ENCODE data around the gene GPR12.

GPR12 gene

GRCh38 chr13:26771796-26772195 is 11.2 kb upstream of the GPR12 start:
- no peak for TF ChIP-seq TARDBP (IDR thresholded peaks at IDR 0.05)
- DNase-seq (ENCODE audit: extremely low spot score): no peak
- CTCF ChIA-PET: interaction anchor here (0.6 kb wide), 1 partner anchor 1575 kb away, joined by 3 read pairs; no protein-coding TSS in a partner anchor
- POLR2A ChIA-PET: no interaction called here

- ChIA-PET CTCF (interaction anchor here (0.6 to 1.0 kb wide), 2 partner anchors 33 to 576 kb away, joined by 3 to 4 read pairs; no protein-coding TSS in a partner anchor), POLR2A (no interaction called here)
- TF ChIP-seq HDGF (IDR thresholded peaks at IDR 0.05; ENCODE audit: borderline replicate concordance) (no peak), TARDBP (IDR thresholded peaks at IDR 0.05) (no peak), PKNOX1 (IDR thresholded peaks at IDR 0.05) (no peak), ARNT (IDR thresholded peaks at IDR 0.05) (no peak), LEF1 (IDR thresholded peaks at IDR 0.05; ENCODE audit: borderline replicate concordance) (no peak), FOXK2 (IDR thresholded peaks at IDR 0.05) (no peak), ZNF384 (IDR thresholded peaks at IDR 0.05) (no peak), SUZ12 (IDR thresholded peaks at IDR 0.05) (no peak), CTBP1 (IDR thresholded peaks at IDR 0.05; ENCODE audit: borderline replicate concordance) (no peak), FOXM1 (IDR thresholded peaks at IDR 0.05; ENCODE audit: borderline replicate concordance) (no peak), ELF4 (IDR thresholded peaks at IDR 0.05) (no peak), FOXA1 (IDR thresholded peaks at IDR 0.05) (no peak)
- DNase-seq (ENCODE audit: extremely low spot score): no peak
These were observed 2.3 kb upstream of the GPR12 start for GRCh38 chr13:26762745-26763345.

GRCh38 chr13:26760832-26761582 is 421 bp upstream of the GPR12 start:
- ChIA-PET POLR2A (no interaction called here), CTCF (interaction anchor here (0.5 kb wide), 1 partner anchor 41 kb away, joined by 3 read pairs; no protein-coding TSS in a partner anchor)
- peak; percentile 36 for DNase-seq (ENCODE audit: extremely low spot score)
- TF ChIP-seq SUZ12 (IDR thresholded peaks at IDR 0.05): no peak
- TF ChIP-seq LEF1 (IDR thresholded peaks at IDR 0.05; ENCODE audit: borderline replicate concordance): no peak
- TF ChIP-seq PKNOX1 (IDR thresholded peaks at IDR 0.05): no peak
- no peak for TF ChIP-seq FOXK2 (IDR thresholded peaks at IDR 0.05)
- no peak for TF ChIP-seq SP1 (IDR thresholded peaks at IDR 0.05)
- no peak for TF ChIP-seq ARNT (IDR thresholded peaks at IDR 0.05)
- no peak for TF ChIP-seq ZNF384 (IDR thresholded peaks at IDR 0.05)
- no peak for TF ChIP-seq NFRKB (IDR thresholded peaks at IDR 0.05)
- TF ChIP-seq L3MBTL2 (conservative IDR thresholded peaks at IDR 0.05): no peak
- no peak for TF ChIP-seq HDGF (IDR thresholded peaks at IDR 0.05; ENCODE audit: borderline replicate concordance)
- TF ChIP-seq ELF4 (IDR thresholded peaks at IDR 0.05): no peak
- no peak for TF ChIP-seq FOXA1 (IDR thresholded peaks at IDR 0.05)
- TF ChIP-seq CTBP1 (IDR thresholded peaks at IDR 0.05; ENCODE audit: borderline replicate concordance): no peak
- no peak for TF ChIP-seq BHLHE40 (IDR thresholded peaks at IDR 0.05; ENCODE audit: borderline replicate concordance)
- no peak for TF ChIP-seq TARDBP (IDR thresholded peaks at IDR 0.05)
- no peak for TF ChIP-seq FOXM1 (IDR thresholded peaks at IDR 0.05; ENCODE audit: borderline replicate concordance)

GRCh38 chr13:26759249-26759906 is 1.2 kb downstream of the GPR12 start:
- ChIA-PET CTCF (no interaction called here), POLR2A (no interaction called here)
- TF ChIP-seq FOXA1 (IDR thresholded peaks at IDR 0.05) (no peak), ARNT (IDR thresholded peaks at IDR 0.05) (no peak), ZNF384 (IDR thresholded peaks at IDR 0.05) (no peak), LEF1 (IDR thresholded peaks at IDR 0.05; ENCODE audit: borderline replicate concordance) (no peak), SP1 (IDR thresholded peaks at IDR 0.05) (no peak), FOXK2 (IDR thresholded peaks at IDR 0.05) (no peak), ELF4 (IDR thresholded peaks at IDR 0.05) (no peak), L3MBTL2 (conservative IDR thresholded peaks at IDR 0.05) (no peak), PKNOX1 (IDR thresholded peaks at IDR 0.05) (no peak), BHLHE40 (IDR thresholded peaks at IDR 0.05; ENCODE audit: borderline replicate concordance) (no peak), CTBP1 (IDR thresholded peaks at IDR 0.05; ENCODE audit: borderline replicate concordance) (no peak), HDGF (IDR thresholded peaks at IDR 0.05; ENCODE audit: borderline replicate concordance) (no peak)
- DNase-seq (ENCODE audit: extremely low spot score): no peak

- no peak for DNase-seq (ENCODE audit: extremely low spot score)
- TF ChIP-seq ARNT (IDR thresholded peaks at IDR 0.05) (no peak), FOXA1 (IDR thresholded peaks at IDR 0.05) (no peak), BHLHE40 (IDR thresholded peaks at IDR 0.05; ENCODE audit: borderline replicate concordance) (no peak), ZNF384 (IDR thresholded peaks at IDR 0.05) (no peak), HDGF (IDR thresholded peaks at IDR 0.05; ENCODE audit: borderline replicate concordance) (no peak), L3MBTL2 (conservative IDR thresholded peaks at IDR 0.05) (no peak), FOXM1 (IDR thresholded peaks at IDR 0.05; ENCODE audit: borderline replicate concordance) (no peak), PKNOX1 (IDR thresholded peaks at IDR 0.05) (no peak), SUZ12 (IDR thresholded peaks at IDR 0.05) (no peak)
- ChIA-PET POLR2A (no interaction called here), CTCF (interaction anchor here (0.5 kb wide), 1 partner anchor 262 kb away, joined by 3 read pairs; no protein-coding TSS in a partner anchor)
These were observed 2.0 kb downstream of the GPR12 start for GRCh38 chr13:26758496-26759157.
